Measurements from ENCODE around the gene NOTUM. TPM values are rescaled to one million over a fixed set of nuclear protein-coding genes. Genes with fewer than 3 reads are reported as not detected.
"Not testable (repeated sequence)": the region's sequence is repeated elsewhere in the genome, so short reads cannot be mapped to it uniquely, and the experiment has no call there.

The NOTUM gene
- total RNA-seq, 2 experiments from 2014 or later, result 0.19 to 0.36 TPM

DNA sequence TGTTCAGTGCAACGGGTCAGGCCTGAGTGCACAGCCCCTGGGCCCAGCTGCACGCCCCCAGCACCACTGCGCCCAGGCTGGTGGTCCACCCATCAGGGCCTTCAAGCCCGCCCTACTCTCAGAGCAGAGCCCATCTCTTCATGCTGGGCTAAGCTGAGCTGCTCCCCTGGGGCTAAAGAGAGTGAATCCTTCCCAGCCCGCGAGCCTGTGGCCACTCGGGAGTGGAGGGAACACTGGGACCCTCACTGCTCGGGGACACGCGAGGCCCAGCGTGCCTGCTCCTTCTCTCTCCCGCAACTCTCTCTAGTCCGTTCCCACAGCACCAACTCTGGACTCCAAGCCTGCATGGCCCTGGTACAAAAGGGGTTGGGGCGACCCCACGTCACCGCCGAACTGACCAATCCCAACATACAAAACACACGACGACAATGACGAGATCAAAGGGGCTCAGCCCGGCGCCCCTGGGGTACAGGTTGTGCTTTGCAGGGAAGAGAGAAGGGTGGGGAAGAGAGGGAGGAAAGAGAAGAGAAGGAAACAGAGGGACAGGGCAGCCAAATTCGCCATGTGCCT is 38.9 kb downstream of the NOTUM start:
- Mint-ChIP-seq H3K27me3 (no peaks in the 10 kb centered on the region), H3K4me3 (no peak overlapping the region), H3K36me3 (peaks cover 7% of the 10 kb centered on the region), H3K9me3 (no peaks in the 10 kb centered on the region), H3K27ac (no peak overlapping the region), H3K4me1 (peaks cover 20% of the 10 kb centered on the region)
- DNase-seq, result no peak

DNA sequence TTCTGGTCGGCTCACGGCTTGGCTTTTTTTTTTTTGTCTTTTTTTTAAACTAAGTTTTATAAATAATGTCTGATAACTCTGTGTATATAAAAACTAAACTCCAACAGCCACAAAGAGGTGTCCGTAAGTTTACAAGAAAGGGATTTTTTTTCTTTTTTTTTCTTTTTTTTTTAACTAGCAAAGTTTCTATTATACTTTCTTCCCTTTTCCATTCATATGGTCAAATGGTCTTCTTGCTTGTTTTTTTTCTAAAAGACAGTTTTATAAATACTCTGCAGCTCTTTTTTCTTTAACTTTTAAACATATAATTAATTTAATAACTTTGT is 39.5 kb downstream of the NOTUM start:
- H3K27me3 Mint-ChIP-seq, result no peaks in the 10 kb centered on the region
- H3K4me1 Mint-ChIP-seq, result peaks cover 23% of the 10 kb centered on the region
- no peak overlapping the region for H3K4me3 Mint-ChIP-seq
- no peaks in the 10 kb centered on the region for H3K9me3 Mint-ChIP-seq
- no peak for DNase-seq
- H3K27ac Mint-ChIP-seq, result no peak overlapping the region
- peaks cover 10% of the 10 kb centered on the region for H3K36me3 Mint-ChIP-seq

DNA sequence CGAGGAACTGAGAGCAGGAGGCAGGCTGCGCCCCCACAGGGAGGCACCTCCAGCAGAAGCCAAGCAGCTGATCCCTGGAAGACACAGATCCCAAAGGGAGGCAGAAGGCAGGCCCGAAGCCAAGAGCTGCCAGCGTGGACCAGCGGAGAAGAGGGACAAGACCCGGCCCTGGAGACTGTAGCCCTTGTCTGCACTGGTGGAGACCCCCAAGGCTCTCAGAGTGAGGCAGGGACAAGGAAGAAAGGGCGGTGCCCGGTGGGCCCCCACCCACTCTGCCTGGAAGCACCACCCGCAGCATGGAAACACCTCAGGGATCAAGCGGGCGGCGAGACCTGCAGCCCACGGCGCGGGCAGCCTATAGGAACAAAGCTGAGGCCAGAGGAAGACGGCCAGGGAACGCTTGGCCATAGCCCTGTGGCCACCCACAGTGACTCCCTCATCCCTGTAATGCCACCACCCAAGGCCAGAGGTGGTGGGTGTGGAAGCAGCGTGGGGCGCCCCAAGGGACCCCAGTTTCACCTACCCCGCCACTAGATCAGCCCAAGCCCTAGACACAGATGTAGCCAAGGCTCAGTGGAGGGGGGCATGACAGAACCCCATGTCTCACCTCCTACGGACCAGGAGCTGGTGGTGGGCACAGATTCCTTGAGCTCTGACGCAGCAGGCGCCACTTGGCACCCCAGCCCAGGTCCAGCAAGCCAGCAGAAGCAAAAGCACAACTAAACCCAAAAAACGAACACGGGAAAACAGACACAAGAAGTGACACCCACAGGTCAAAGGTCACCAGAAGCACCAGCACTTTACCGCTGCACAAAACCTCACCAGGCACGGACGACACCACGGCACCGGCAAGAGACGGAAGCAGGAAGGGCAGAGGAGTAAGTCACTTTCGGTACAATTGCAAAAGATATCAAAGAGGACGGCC is 40.1 kb downstream of the NOTUM start:
- no peak for DNase-seq
- Mint-ChIP-seq H3K4me1 (peaks cover 20% of the 10 kb centered on the region), H3K4me3 (no peak overlapping the region), H3K36me3 (peaks cover 10% of the 10 kb centered on the region), H3K27me3 (no peaks in the 10 kb centered on the region), H3K27ac (peak overlapping the region; percentile 4), H3K9me3 (no peaks in the 10 kb centered on the region)

DNA sequence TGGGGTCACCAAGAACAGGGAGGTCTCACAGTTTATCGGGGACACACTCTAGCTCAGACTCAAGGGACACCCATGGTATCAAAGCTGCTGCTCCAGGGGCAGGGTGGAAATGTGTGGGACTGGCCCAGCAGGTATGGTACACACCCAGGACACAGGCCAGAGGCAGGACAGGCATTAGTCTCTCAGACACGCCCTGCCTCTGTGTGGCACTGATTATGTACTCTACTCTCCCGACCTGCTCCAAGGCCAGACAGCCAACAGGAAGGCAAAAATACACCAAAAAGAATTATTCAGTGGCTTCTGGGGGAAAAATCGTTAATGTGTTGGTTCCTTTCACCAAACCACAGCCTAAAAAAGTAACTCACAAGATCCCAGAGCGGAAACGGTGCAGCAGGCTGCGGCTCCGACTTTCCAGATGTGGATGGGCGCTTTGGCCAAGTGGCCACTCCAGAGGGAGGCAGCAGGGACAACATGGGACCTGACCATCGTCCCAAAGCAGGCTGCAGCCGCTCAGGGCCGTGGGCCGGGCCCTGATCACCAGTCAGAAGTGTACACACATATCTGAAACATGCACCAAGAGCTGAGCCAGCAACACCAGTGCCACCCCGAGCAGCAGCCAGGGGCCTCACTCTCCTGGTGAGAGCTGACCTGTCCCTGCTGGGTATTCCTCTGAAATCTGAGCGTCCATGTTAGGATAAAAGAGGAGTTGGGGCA is 42.0 kb downstream of the NOTUM start:
- no peak overlapping the region for H3K4me3 Mint-ChIP-seq
- peaks cover 10% of the 10 kb centered on the region for H3K36me3 Mint-ChIP-seq
- H3K27me3 Mint-ChIP-seq, result no peaks in the 10 kb centered on the region
- H3K27ac Mint-ChIP-seq, result peak overlapping the region; percentile 42
- H3K9me3 Mint-ChIP-seq, result no peaks in the 10 kb centered on the region
- peaks cover 18% of the 10 kb centered on the region for H3K4me1 Mint-ChIP-seq
- DNase-seq, result no peak

DNA sequence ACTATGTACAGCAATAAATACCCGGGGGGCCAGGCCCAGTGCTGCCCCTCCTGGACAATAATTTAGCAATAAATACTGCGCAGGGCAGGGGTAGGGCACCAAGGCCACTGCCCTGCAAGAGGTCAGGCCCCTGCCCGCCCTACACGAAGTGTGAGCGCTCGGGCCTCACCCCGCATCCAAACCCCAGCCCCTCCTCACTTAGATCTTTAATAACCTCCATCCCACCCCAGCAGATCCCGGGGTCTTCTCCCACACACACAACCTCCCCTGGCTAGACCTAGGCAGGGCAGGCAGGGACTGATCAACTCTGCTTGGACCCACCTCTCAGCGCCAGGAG is 42.7 kb downstream of the NOTUM start:
- Mint-ChIP-seq H3K4me3 (peak overlapping the region; percentile 88), H3K27ac (peak overlapping the region; percentile 45), H3K4me1 (peaks cover 18% of the 10 kb centered on the region), H3K36me3 (peaks cover 12% of the 10 kb centered on the region)
- not testable (repeated sequence) for H3K9me3 Mint-ChIP-seq, DNase-seq, H3K27me3 Mint-ChIP-seq

DNA sequence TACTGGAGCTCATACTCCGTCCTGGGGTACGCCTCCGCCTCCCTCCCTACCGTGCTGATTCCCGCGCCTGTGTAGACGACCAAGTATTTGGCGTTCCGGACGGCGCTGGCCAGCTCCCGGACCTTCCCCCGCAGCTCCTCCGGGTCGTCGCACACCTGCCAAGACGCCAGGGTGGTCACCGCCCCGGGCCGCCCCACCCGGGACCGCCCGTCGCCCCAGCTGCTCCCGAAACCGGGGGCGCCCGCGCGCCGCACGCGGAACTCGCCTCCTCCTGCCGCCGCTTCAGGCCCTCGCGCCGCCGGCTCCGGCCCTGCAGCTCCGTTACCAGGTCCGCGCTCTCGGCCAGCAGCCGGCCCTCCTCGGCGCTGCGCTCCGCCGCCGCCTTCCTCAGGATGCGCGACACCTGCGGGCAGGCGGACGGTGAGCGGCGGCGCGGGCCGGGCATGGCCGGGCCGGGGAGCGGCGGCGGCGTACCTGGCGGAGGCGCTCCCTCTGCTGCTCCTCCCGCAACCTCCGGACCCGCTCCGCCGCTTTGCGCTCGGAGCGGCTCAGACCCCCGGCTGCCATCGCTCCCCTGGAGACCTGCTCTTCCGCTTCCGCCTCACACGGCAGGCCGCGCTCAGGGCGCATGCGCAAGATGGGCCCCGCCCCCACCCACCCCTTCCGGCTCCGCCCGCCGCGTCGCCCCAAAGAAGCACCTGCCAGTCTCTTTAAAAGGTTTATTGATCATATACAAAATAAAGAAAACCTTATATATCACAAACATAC is 43.2 kb downstream of the NOTUM start, which contains the start of gene SIRT7:
Gene SIRT7, minus strand, starts transcription at position 612 of the 768 bp plus-strand sequence. Its CDS starts 45 bp downstream, at position 567.
- H3K4me1 Mint-ChIP-seq, result peaks cover 18% of the 10 kb centered on the region
- H3K9me3 Mint-ChIP-seq, result no peaks in the 10 kb centered on the region
- peak; percentile 82 for DNase-seq
- peaks cover 15% of the 10 kb centered on the region for H3K36me3 Mint-ChIP-seq
- peak within 1 kb of the TSS; percentile 75 for H3K27ac Mint-ChIP-seq
- peak within 1 kb of the TSS; percentile 88 for H3K4me3 Mint-ChIP-seq
- H3K27me3 Mint-ChIP-seq, result no peaks in the 10 kb centered on the region

DNA sequence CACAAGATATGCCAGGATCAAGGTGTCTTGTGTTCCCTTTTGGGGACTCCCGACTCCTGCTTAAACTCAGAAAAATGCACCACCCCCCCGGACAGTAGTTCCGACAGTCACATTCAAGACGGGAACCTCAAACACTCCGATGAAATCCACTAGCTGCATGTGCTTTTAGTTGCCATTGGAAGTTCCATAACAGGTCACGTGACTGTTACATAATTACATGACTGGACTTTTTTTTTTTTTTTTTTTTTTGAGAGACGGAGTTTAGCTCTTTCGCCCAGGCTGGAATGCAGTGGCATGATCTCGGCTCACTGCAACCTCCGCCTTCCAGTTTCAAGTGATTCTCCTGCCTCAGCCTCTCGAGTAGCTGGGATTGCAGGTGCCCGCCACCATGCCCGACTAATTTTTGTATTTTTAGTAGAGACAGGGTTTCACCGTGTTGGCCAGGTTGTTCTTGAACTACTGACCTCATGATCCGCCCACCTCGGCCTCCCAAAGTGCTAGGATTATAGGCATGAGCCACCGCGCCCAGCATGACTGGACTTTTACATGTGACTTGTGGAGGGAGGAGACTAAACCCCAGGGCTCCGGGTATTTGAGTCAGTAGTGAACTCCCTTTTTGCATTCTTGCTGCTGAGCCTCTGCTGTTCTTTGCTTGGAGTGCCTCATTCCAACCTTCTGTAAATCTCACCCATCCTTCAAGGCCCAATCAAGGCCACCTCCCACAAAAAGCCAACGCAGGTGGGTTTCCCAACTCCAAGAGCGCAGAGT is 44.6 kb downstream of the NOTUM start:
- DNase-seq, result no peak
- peaks cover 13% of the 10 kb centered on the region for H3K36me3 Mint-ChIP-seq
- no peak overlapping the region for H3K27ac Mint-ChIP-seq
- H3K4me3 Mint-ChIP-seq, result peak overlapping the region; percentile 82
- H3K27me3 Mint-ChIP-seq, result no peaks in the 10 kb centered on the region
- H3K4me1 Mint-ChIP-seq, result peaks cover 18% of the 10 kb centered on the region
- no peaks in the 10 kb centered on the region for H3K9me3 Mint-ChIP-seq

DNA sequence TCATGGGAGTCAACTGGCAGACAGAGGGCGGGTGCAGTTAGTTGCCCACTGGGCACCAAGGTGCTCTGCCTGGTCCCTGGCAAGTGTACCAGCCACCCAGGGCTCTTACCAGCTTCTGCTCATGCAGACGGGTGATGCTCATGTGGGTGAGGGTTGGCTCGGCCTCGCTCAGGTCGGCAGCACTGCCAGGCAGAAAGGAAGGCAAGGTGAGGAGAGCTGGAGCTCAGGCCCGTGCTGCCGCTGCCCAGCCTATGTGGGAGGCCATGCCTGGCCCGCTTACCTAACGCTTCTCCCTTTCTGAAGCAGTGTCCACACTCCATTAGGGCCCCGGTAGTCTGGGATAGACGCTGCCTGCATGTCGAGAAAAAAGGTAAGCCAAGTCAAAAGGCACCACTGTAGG is 45.7 kb downstream of the NOTUM start:
- Mint-ChIP-seq H3K27ac (no peak overlapping the region), H3K4me1 (peaks cover 21% of the 10 kb centered on the region), H3K27me3 (no peaks in the 10 kb centered on the region), H3K4me3 (no peak overlapping the region), H3K36me3 (peaks cover 8% of the 10 kb centered on the region), H3K9me3 (no peaks in the 10 kb centered on the region)
- no peak for DNase-seq

DNA sequence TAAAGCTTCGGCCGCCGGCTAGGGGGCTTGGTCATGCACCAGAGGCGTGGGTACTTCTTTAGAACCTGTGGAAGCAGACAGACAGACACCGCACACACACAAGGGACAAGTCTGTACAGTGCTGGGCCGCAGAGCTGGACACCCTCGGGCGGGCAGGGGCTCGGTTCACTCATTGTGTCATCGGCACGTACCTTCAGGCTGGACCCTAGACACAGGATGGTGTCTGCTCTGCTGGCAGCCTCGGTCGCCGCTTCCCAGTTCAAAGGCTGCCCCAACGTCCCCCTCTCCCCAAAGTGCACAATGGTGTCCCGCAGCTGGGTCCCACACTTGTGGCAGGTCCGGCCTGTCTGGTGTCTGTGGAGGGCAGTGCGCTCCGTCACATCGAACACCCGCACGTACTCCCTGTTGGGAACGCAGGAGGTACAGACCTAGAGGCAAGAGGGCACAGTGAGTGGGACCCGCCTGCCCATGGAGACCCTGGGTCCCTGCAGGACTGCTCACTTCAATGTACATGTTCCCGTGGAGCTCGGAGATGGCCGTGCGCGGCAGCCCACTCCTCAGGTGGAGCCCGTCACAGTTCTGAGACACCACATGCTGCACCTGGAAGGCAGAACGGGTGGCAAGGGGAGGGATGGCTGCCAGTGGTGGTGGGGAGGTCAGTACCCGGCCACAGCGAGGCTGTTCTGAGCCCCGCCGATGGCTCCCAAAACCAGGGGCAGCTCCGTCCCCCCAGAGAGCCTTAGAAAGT is 46.7 kb downstream of the NOTUM start:
- no peak for DNase-seq
- Mint-ChIP-seq H3K9me3 (no peaks in the 10 kb centered on the region), H3K27ac (no peak overlapping the region), H3K4me3 (no peak overlapping the region), H3K27me3 (no peaks in the 10 kb centered on the region), H3K4me1 (peaks cover 21% of the 10 kb centered on the region), H3K36me3 (peaks cover 8% of the 10 kb centered on the region)

DNA sequence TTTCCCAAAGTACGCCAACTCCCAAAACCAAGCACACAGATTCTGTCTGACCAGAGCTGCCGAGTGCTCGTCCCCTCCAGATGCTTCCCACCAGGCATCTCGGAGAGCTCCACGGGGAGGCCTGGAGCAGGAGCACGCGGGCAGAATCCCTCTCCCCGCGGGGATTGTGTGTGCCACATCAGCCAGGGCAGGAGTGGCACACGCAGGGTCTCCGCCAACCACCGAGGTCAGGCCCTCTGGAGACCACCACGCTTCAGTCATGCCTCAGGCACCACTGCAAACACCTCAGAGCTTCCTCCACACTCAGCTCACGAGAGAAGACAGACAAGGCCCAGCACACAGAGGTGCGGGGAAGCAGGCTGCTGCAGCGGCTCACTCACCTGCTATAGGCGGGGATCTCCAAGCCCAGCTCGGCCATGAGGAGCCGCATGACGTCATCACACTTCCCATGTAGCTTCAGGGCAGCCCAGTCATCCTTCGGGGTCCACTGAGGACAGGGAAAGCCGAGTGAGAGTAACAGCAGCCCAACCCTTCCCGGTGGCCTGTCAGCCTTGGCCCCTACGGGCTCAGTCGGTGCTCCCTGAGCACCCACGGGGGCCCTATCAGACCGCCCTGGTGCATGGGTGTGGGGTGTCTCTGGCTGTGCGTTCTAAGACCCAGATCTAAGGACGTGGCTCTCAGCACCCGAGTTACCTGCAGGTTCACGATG is 47.4 kb downstream of the NOTUM start:
- Mint-ChIP-seq H3K4me3 (no peak overlapping the region), H3K9me3 (no peaks in the 10 kb centered on the region), H3K27me3 (no peaks in the 10 kb centered on the region), H3K27ac (no peak overlapping the region), H3K36me3 (peaks cover 8% of the 10 kb centered on the region), H3K4me1 (peaks cover 16% of the 10 kb centered on the region)
- no peak for DNase-seq

DNA sequence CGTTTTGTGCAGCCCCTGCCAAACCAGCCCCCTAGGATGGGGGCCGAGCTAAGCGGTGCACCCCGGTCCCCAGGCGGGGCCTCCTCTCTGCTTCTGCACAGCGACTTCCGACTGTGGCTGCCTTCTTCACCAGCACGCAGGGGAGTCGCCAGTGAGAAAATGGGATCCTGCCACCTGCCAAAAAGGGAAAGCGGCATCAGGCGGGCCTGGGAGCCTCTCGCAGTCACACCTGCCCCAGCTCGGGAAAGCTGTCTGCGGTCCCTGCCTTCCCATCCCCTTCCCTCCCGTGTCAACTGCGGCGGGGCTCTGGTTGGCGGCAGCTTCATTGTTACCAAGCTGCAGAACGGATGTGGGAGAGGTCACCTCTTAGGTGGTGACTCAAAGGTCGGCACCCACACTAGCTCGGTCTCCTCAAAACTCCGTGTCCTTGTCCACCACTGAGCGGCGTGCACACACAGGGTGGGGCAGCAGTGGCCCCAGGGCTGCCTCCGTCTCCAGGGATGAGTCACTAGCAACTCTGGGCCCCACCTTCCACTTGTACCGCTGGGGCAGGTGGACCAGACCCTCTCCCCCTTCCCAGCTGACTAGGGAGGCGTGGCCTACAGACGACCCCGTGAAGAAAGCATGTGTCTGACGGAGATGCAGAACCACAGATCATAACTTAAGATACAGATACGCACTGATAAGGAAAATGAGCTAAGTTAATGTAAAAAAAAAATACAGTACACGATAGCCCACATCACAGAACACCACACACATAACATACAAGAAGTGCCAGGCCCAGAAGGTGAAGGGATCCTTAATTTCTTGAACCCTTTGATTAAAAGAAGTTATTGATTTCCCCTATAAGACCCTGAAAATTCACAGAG is 48.3 kb downstream of the NOTUM start:
- peaks cover 8% of the 10 kb centered on the region for H3K36me3 Mint-ChIP-seq
- peaks cover 14% of the 10 kb centered on the region for H3K4me1 Mint-ChIP-seq
- no peak overlapping the region for H3K4me3 Mint-ChIP-seq
- DNase-seq, result no peak
- no peaks in the 10 kb centered on the region for H3K27me3 Mint-ChIP-seq
- no peak overlapping the region for H3K27ac Mint-ChIP-seq
- H3K9me3 Mint-ChIP-seq, result no peaks in the 10 kb centered on the region

DNA sequence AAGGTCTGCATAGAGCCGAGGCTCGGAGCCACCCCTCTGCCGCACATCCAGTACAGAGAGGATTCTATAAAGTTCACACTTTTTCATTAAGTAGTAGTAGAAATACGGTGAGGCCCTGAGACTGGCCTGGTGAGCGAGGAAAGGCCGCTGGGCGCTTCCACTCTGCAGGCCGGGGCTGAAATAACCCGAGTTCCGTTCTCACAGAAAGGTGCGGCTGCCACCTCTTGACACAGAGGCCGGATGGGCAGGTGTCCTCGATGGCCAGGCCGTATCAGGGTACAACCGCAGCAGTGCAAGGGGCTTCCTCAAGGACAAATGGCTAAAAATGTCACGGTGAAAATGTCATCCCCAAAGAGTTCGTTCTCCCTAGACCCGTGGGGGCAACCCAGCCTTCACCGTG is 49.0 kb downstream of the NOTUM start:
- H3K27ac Mint-ChIP-seq, result peak overlapping the region; percentile 42
- H3K4me3 Mint-ChIP-seq, result peak overlapping the region; percentile 57
- H3K4me1 Mint-ChIP-seq, result peaks cover 12% of the 10 kb centered on the region
- H3K9me3 Mint-ChIP-seq, result no peaks in the 10 kb centered on the region
- peaks cover 8% of the 10 kb centered on the region for H3K36me3 Mint-ChIP-seq
- no peak for DNase-seq
- H3K27me3 Mint-ChIP-seq, result no peaks in the 10 kb centered on the region

Data from activated naive CD8-positive, alpha-beta T cell treated with anti-CD3 and anti-CD28 coated beads for 36 hours (primary cell).